AG10803 (cell line): ENCODE results near the gene CLASRP.

Experiments
- DNase-seq: peaks from one replicate; pipeline ENCODE4 v3.0.0; 2010; ENCODE audit warnings: low read depth
- H3K4me3 ChIP-seq: 2 replicates; pipeline ENCODE4 v1.5.1; 2011; ENCODE audit warnings: mild to moderate bottlenecking, low read length, control low read depth
- TF ChIP-seq, protein P1 (sequence below): conservative IDR thresholded peaks from 2 replicates; pipeline ENCODE4 v1.5.1; 2011; ENCODE audit warnings: mild to moderate bottlenecking, low read length, control low read depth, inconsistent platforms

The CLASRP gene

DNA sequence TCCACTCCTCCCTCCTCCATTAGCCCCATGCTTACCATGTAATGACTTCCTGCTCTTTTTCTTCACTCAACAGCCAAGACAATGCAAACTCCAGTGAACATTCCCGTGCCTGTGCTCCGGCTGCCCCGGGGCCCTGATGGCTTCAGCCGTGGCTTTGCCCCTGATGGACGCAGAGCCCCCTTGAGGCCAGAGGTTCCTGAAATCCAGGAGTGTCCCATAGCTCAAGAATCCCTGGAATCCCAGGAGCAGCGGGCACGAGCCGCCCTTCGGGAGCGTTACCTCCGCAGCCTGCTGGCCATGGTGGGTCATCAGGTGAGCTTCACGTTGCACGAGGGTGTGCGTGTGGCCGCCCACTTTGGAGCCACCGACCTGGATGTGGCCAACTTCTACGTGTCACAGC, 51.2 kb downstream of the CLASRP start:
- no peak for DNase-seq
- no peak overlapping the region for H3K4me3 ChIP-seq
- TF ChIP-seq, protein P1, sequence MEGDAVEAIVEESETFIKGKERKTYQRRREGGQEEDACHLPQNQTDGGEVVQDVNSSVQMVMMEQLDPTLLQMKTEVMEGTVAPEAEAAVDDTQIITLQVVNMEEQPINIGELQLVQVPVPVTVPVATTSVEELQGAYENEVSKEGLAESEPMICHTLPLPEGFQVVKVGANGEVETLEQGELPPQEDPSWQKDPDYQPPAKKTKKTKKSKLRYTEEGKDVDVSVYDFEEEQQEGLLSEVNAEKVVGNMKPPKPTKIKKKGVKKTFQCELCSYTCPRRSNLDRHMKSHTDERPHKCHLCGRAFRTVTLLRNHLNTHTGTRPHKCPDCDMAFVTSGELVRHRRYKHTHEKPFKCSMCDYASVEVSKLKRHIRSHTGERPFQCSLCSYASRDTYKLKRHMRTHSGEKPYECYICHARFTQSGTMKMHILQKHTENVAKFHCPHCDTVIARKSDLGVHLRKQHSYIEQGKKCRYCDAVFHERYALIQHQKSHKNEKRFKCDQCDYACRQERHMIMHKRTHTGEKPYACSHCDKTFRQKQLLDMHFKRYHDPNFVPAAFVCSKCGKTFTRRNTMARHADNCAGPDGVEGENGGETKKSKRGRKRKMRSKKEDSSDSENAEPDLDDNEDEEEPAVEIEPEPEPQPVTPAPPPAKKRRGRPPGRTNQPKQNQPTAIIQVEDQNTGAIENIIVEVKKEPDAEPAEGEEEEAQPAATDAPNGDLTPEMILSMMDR, result no peak

DNA sequence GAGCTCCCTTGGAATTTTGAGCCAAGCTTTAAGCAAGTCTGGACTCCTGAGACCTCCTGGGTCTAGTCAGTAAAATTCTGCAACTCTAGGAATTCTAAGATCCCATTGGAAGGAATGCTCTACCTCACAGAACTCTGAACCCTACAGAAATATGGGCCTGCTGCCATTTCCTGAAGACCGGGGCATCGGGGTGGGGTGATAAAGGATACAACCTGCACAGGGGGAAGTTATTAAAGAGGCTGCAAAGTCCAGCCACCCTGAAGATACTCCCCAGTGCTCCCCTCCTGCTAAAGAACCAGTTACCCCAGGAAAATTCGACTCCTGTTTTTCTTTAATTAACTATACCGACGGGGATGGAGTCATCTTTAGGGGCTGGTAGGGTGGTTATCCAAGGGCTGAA, 51.8 kb downstream of the CLASRP start:
- no peak overlapping the region for H3K4me3 ChIP-seq
- TF ChIP-seq, protein P1, result no peak
- DNase-seq, result no peak

DNA sequence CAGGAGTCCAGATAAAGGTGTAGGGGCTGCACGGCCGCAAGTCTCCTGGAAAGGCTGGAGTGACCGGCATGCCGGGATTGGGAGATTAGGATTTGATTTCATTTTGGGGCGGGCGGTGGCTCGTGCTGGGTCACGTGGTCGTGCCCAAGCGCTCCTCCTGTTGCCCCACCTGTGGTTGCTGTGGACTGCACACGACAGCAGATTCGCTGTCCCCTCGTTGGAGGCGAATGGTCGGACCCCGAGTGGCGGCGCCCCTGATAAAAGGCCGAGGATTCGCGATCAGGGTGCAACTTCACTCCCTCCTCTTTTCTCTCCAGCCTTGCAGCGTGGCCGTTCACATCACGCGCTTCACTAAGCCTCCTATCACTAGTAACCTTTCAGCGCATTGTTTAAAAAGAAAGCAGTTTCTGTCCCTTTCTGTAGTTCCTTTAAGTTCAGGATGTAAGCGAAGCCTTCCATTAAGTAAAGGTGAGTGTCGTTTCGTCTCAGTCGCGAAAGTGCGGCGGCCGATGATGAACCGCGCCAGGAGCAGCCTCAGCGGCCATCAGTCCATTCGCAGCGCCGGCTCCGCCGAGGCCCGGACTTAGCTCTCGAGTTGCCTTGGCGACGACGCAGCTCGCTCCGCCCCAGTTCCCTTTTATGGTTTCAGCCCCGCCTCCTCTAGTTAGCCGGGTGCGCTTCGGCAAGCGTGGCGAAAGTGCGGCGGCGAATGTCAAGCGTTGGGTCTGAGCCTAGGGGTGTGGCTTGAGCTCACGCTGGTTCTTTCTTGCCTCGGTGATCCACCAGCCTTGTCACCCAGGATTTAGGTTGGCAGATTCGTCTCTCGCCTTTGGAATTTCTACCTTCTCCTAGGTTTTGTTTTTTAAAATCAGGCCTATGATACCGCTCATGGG, 52.4 kb downstream of the CLASRP start:
- TF ChIP-seq, protein P1, result no peak
- DNase-seq, result peak; percentile 99
- peak overlapping the region; percentile 88 for H3K4me3 ChIP-seq

DNA sequence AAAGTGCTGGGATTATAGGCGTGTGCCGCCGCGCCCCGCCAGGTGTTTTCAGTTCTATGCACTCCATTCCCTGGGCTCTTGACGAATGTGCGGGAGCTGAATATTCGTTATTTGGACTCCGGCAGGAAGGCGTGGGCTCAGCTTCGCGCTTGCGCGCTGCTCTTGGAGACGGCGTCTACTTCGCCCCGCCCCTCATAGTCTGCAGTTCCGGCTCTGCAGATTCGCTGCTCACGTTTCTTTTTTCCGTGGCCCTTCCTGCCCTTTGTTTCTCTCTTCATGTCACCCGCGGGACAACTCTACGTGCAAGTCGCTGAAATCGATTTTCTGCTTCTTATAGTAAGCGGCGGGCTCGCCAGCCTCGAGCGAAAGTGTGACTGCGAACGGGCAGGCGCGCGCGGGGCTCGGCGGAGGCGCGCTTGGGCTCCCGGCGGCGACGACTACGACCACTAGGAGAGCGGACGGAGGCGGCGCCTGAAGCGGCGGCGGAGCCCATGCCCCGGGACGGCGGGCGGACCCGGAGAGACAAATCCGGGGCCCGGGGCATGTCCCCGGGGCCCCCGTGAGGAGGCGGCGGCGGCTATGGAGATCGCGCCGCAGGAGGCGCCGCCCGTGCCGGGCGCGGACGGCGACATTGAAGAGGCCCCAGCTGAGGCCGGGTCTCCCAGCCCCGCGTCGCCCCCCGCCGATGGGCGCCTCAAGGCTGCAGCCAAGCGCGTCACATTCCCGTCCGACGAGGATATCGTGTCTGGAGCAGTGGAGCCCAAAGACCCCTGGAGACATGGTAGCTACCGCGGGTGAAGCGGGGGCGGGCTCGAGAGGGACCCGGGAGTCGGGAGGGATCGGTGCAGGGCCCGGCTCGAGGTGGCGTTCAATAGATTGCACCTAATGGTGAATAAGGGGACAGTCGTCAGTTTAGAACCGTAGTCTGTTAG, 54.2 kb downstream of the CLASRP start, which contains the start of gene PPP1R37:
Gene PPP1R37 (plus strand): TSS at position 433 of the 932 bp plus-strand sequence. CDS start 147 bp downstream, at position 580.
- H3K4me3 ChIP-seq, result peak within 1 kb of the TSS; percentile 88
- TF ChIP-seq, protein P1, result no peak
- DNase-seq, result peak; percentile 98

DNA sequence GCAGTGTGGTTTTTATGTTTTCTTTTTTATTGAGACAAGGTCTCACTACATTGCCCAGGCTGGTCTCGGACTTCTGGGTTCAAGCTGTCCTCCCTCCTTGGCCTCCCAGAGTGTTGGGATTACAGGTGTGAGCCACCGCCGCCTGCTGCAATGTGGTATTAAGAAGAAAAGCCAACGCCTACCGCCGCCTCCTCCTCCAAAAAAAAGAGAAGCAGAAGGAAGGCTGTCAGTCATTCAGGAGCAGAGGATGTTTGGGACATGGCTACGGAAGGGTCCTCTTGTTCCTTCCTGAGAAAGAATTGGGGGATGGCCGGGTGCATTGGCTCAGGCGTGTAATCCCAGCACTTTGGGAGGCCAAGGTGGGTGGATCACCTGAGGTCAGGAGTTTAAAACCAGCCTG, 55.3 kb downstream of the CLASRP start:
- TF ChIP-seq, protein P1, result no peak
- peak overlapping the region; percentile 88 for H3K4me3 ChIP-seq
- no peak for DNase-seq

DNA sequence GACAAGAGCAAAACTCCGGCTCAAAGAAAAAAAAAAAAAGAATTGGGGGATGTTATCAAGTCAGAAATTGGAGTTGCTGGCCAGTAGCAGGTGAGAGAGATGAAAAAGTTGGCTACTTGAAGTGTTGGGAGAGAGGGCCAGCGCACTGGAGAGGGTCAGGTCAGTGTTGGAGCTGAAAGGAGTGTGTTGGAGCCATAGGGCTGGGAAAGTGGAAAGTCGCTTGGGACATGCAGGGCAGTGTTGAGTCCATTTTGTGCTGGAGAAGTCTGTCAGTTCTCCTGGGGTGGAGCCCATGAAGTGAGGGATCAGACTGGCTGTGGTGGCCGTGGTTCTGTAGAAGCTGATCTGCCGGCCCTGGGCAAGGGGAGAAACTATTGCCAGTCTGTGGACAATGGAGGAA, 55.9 kb downstream of the CLASRP start:
- DNase-seq, result no peak
- TF ChIP-seq, protein P1, result no peak
- peak overlapping the region; percentile 88 for H3K4me3 ChIP-seq
